ENCODE data around the gene AFF3. TPM values are rescaled to one million over a fixed set of nuclear protein-coding genes. Genes with fewer than 3 reads are reported as not detected.

The AFF3 gene
- total and polyA plus RNA-seq, 2 donors (not counting 3 experiments of a cell fraction or from before 2014, with no cell fraction given), result 0.06 to 0.07 TPM

- dilution Hi-C loops (cut with MboI; ENCODE audit: extremely low pct_ligation_motif_present, low sequenced_read_pairs), result no loop called here
- POLR2A ChIA-PET, result no interaction called here
- no peaks in the 10 kb centered on the region for H3K79me2 ChIP-seq (ENCODE audit: control insufficient read depth, insufficient read depth, low read length)
Measured at GRCh38 chr2:100110614-100111000, 31.8 kb downstream of the AFF3 start.

More at GRCh38 chr2:100110614-100111000, 31.8 kb downstream of the AFF3 start:
- Histone ChIP-seq H3K9me1 (replicated peaks; ENCODE audit: control insufficient read depth, extremely low read depth, insufficient read depth, low read length) (no peaks in the 10 kb centered on the region), H3K27ac (ENCODE audit: insufficient read depth, low read depth, low read length) (no peak overlapping the region), H3K9me3 (replicated peaks; ENCODE audit: control insufficient read depth, insufficient read depth, low read length) (no peaks in the 10 kb centered on the region), H3K27me3 (ENCODE audit: control insufficient read depth in 2 of 2, insufficient read depth in 2 of 2, low read length in 2 of 2) (peaks cover 43 to 46% of the 10 kb centered on the region in 2 experiments), H4K20me1 (replicated peaks; ENCODE audit: control insufficient read depth, extremely low read depth, insufficient read depth, low read length) (no peaks in the 10 kb centered on the region), H3K9ac (replicated peaks; ENCODE audit: extremely low read depth, insufficient read depth, low read length) (no peak overlapping the region), H2AFZ (ENCODE audit: low read depth, low read length) (no peak overlapping the region), H3K4me1 (ENCODE audit: control insufficient read depth, extremely low read depth, insufficient read depth, low read length) (no peaks in the 10 kb centered on the region), H3K36me3 (ENCODE audit: control insufficient read depth in 2 of 2, extremely low read depth in 1 of 2, insufficient read depth in 2 of 2, low read length in 2 of 2) (no peaks in the 10 kb centered on the region), H3K4me3 (replicated peaks in 1 of 3; ENCODE audit: insufficient read depth in 1 of 3, low read depth in 1 of 3, low read length in 3 of 3) (no peak overlapping the region), H3K4me2 (ENCODE audit: insufficient read depth, low read length) (no peak overlapping the region)
- no TSS peak for BruUV-seq (replicated peaks)
- FAIRE-seq (no peak), DNase-seq (ENCODE audit: low read depth, low spot score) (no peak)
- no peak for TF ChIP-seq POLR2AphosphoS5 (IDR thresholded peaks at IDR 0.05; ENCODE audit: insufficient read depth, low read depth, low read length)
- no peak for TF ChIP-seq CTCF (IDR thresholded peaks at IDR 0.05; ENCODE audit: extremely low read depth in 1 of 2, insufficient read depth in 1 of 2, low read depth in 1 of 2, low read length in 2 of 2)
- no peak for TF ChIP-seq JUN (IDR thresholded peaks at IDR 0.05; ENCODE audit: borderline replicate concordance, insufficient read depth, insufficient read length, low read depth)
- no peak for TF ChIP-seq MYC (IDR thresholded peaks at IDR 0.05; ENCODE audit: low read depth, low read length)
- TF ChIP-seq GATA2 (IDR thresholded peaks at IDR 0.05; ENCODE audit: insufficient read depth, insufficient read length, low read depth, low read length), result no peak
- no peak for TF ChIP-seq EZH2 (IDR thresholded peaks at IDR 0.05; ENCODE audit: borderline replicate concordance, low read depth, low read length, severe bottlenecking)
- TF ChIP-seq FOS (IDR thresholded peaks at IDR 0.05; ENCODE audit: borderline replicate concordance, insufficient read depth, low read length), result no peak
- TF ChIP-seq POLR2A (IDR thresholded peaks at IDR 0.05; ENCODE audit: low read depth, low read length), result no peak
- TF ChIP-seq, protein P1, sequence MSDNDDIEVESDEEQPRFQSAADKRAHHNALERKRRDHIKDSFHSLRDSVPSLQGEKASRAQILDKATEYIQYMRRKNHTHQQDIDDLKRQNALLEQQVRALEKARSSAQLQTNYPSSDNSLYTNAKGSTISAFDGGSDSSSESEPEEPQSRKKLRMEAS (IDR thresholded peaks at IDR 0.05; ENCODE audit: insufficient read depth, insufficient read length), result no peak
- intact Hi-C loops (cut with micrococcal nuclease), result no loop called here
- CTCF ChIA-PET, result interaction anchor here (0.6 kb wide), 1 partner anchor 291 kb away, joined by 3 read pairs; no protein-coding TSS in a partner anchor
